ENCODE measurements around the gene MTERF2. TPM values are rescaled to one million over a fixed set of nuclear protein-coding genes. Genes with fewer than 3 reads are reported as not detected.

Gene MTERF2
- total RNA-seq, 4 donors from 2014 or later = 16.7 to 22.2 (median 19.0) TPM

- H3K4me1 ChIP-seq = peaks cover 32 to 74% (median 68%) of the 10 kb centered on the region in 4 donors
Measured at GRCh38 chr12:106985479-106985878, 1.5 kb downstream of the MTERF2 start.

GRCh38 chr12:106984588-106985137, 2.3 kb downstream of the MTERF2 start:
- intact Hi-C loops (cut with DNase I) = loop anchor here (5.0 kb wide), 1 partner anchor 43 kb away; no protein-coding TSS in a partner anchor

More at GRCh38 chr12:106985479-106985878, 1.5 kb downstream of the MTERF2 start:
- intact Hi-C loops (cut with DNase I) = loop anchor here (5.0 kb wide), 1 partner anchor 42 kb away; no protein-coding TSS in a partner anchor
- no peaks in the 10 kb centered on the region for H3K9me3 ChIP-seq
- H3K36me3 ChIP-seq = peaks cover 0 to 14% (median 6%) of the 10 kb centered on the region in 4 donors
- WGBS = 73% methylated on average over 5 of the region's 5 CpGs
- peak overlapping the region; percentile 85 to 93 (median 93) for H3K27ac ChIP-seq (replicated peaks in 1 of 4)
- DNase-seq (ENCODE audit: extremely low spot score) = no peak
- TF ChIP-seq POLR2AphosphoS5 (IDR thresholded peaks at IDR 0.05) (peak in 1 of 2 donors; percentile 44), CTCF (IDR thresholded peaks at IDR 0.05) (no peak), EP300 (IDR thresholded peaks at IDR 0.05) (no peak), POLR2A (IDR thresholded peaks at IDR 0.05; ENCODE audit: low read depth) (no peak)
- H3K4me3 ChIP-seq = peak overlapping the region; percentile 60 to 76 (median 70)
- no peaks in the 10 kb centered on the region for H3K27me3 ChIP-seq

GRCh38 chr12:106982229-106982628, 4.7 kb downstream of the MTERF2 start:
- Histone ChIP-seq H3K27me3 (no peaks in the 10 kb centered on the region), H3K27ac (replicated peaks in 1 of 4) (peak overlapping the region in 2 of 4 donors; percentile 24 to 59), H3K4me3 (no peak overlapping the region), H3K9me3 (no peaks in the 10 kb centered on the region), H3K4me1 (peaks cover 41 to 79% (median 70%) of the 10 kb centered on the region in 4 donors), H3K36me3 (peaks cover 0 to 14% (median 6%) of the 10 kb centered on the region in 4 donors)
- intact Hi-C loops (cut with DNase I) = no loop called here
- TF ChIP-seq POLR2A (IDR thresholded peaks at IDR 0.05; ENCODE audit: low read depth) = no peak
- no peak for TF ChIP-seq EP300 (IDR thresholded peaks at IDR 0.05)
- TF ChIP-seq CTCF (IDR thresholded peaks at IDR 0.05) = no peak
- TF ChIP-seq POLR2AphosphoS5 (IDR thresholded peaks at IDR 0.05) = no peak
- no peak for DNase-seq (ENCODE audit: extremely low spot score)
- 85% methylated on average over 1 of the region's 1 CpG for WGBS

More at GRCh38 chr12:106984588-106985137, 2.3 kb downstream of the MTERF2 start:
- 94% methylated on average over 6 of the region's 6 CpGs for WGBS
- H3K27ac ChIP-seq (replicated peaks in 1 of 4) = no peak overlapping the region
- H3K9me3 ChIP-seq = no peaks in the 10 kb centered on the region
- TF ChIP-seq CTCF (IDR thresholded peaks at IDR 0.05) (no peak), POLR2AphosphoS5 (IDR thresholded peaks at IDR 0.05) (no peak), POLR2A (IDR thresholded peaks at IDR 0.05; ENCODE audit: low read depth) (no peak), EP300 (IDR thresholded peaks at IDR 0.05) (no peak)
- no peak for DNase-seq (ENCODE audit: extremely low spot score)
- no peak overlapping the region for H3K4me3 ChIP-seq
- no peaks in the 10 kb centered on the region for H3K27me3 ChIP-seq
- peaks cover 0 to 14% (median 6%) of the 10 kb centered on the region in 4 donors for H3K36me3 ChIP-seq
- peaks cover 34 to 81% (median 71%) of the 10 kb centered on the region in 4 donors for H3K4me1 ChIP-seq

GRCh38 chr12:106981788-106982187, 5.2 kb downstream of the MTERF2 start:
- no peak for TF ChIP-seq CTCF (IDR thresholded peaks at IDR 0.05)
- TF ChIP-seq POLR2AphosphoS5 (IDR thresholded peaks at IDR 0.05) = peak; percentile 45 to 56
- peaks cover 45 to 82% (median 75%) of the 10 kb centered on the region in 4 donors for H3K4me1 ChIP-seq

More at GRCh38 chr12:106981788-106982187, 5.2 kb downstream of the MTERF2 start:
- Histone ChIP-seq H3K9me3 (no peaks in the 10 kb centered on the region), H3K27me3 (no peaks in the 10 kb centered on the region), H3K4me3 (no peak overlapping the region), H3K36me3 (peaks cover 0 to 14% (median 6%) of the 10 kb centered on the region in 4 donors), H3K27ac (replicated peaks in 1 of 4) (peak overlapping the region; percentile 20 to 59 (median 37))
- intact Hi-C loops (cut with DNase I) = no loop called here
- WGBS = 88% methylated on average over 2 of the region's 3 CpGs
- no peak for DNase-seq (ENCODE audit: extremely low spot score)
